Stimulated activated CD4-positive, alpha-beta T cell treated with anti-CD3 and anti-CD28 coated beads, Interleukin-1b, Interleukin-23, amount 100 ng/mL, for 1 hour (primary cell): ENCODE data around the gene PTPRA.
"Not testable (repeated sequence)": the region's sequence is repeated elsewhere in the genome, so short reads cannot be mapped to it uniquely, and the experiment has no call there.

Experiments
- DNase-seq, 2 donors: peaks; one replicate each; pipeline ENCODE4 v3.0.0-alpha.2; 2020; ENCODE audit warnings: low read depth in 2 of 2

The PTPRA gene

GRCh38 chr20:2995796-2996195 lies 122.5 kb downstream of the PTPRA start:
- no peak for DNase-seq

DNA sequence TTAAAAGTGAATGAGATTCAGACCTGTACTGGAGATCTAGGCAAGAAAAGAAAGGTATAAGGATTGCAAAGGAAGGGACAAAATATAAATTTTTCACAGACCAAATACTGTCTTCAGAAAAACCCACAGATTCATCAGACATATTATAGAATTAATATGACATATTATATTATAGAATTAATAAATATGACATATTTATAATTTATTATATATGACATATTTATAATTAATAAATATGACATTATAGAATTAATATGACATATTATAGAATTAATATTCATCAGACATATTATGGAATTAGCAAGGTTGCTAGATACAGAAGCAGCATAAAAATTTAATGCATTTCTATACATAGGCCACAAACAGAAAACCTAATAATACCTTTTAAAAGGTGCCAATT lies 125.4 kb downstream of the PTPRA start:
- DNase-seq = no peak

GRCh38 chr20:3000852-3001523 lies 127.7 kb downstream of the PTPRA start:
- no peak for DNase-seq

DNA sequence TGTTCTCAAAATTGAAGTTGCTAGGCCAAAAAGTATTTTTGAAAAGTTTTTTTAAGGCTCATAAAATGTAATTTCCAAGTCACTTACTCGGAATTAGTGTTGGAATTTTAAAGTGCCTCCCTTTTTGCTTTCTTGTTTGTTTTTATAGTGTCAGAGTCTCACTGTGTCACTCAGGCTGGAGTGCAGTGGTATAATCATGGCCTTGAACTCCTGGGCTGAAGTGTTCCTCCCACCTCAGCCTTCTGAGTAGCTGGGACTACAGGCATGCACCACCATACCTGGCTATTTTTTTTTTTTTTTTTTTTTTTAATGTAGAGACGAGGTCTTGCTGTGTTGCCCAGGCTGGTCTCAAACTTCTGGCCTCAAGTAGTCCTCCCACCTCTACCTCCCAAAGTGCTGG lies 130.1 kb downstream of the PTPRA start:
- no peak for DNase-seq

DNA sequence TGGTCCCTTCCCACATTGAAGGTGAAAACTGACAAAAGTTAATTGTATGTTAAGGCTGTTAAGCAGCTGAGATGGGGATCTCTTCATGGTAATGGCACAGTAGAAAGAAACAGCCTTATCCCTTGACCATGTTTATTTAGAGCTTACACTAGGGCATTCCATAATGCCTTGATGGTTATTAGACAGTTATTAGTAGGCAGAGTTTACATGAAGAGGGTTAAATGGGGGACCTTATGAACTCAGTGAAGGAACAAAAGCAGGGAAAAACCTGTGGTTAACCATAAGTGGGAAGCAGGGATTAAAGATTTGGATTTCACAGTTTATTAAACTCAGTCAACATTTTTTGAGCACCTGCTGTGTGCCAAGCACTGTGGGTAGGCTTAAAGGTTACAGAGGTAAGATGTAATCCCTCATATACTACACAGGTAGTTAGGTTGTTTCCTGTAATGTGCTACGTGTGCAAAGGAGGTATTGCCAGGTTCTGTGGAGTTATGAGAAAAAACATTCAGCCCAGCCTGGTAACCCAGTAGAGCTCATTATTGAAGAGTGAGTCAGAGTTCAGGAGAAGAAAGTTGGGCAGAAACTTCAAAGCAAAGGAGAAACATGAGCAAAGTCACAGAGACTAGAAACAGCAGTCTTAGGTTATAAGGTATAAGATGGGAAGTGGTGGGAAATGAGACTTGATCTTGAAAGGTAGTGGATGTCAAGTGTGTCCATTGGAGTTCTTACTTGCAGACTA lies 137.9 kb downstream of the PTPRA start:
- DNase-seq = no peak

DNA sequence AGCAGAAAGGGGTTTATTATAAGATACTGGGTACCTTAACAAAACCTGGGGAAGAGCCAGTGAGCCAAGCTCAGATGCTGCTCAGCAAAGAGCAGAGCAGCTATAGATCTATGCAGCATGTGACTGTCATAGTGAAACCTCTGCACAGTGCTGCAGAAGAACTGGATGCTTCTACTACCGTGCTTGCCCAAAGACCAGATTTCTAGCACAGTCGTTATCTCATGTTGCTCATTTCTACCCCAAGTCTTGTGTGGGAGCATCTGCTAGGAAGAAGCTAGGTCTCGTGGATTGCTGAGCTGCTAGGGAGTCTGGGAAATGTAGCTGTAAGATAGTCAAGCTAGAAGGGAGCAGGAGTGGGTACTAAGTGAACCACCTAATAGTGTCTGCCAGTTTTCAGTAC lies 138.5 kb downstream of the PTPRA start:
- DNase-seq = no peak

DNA sequence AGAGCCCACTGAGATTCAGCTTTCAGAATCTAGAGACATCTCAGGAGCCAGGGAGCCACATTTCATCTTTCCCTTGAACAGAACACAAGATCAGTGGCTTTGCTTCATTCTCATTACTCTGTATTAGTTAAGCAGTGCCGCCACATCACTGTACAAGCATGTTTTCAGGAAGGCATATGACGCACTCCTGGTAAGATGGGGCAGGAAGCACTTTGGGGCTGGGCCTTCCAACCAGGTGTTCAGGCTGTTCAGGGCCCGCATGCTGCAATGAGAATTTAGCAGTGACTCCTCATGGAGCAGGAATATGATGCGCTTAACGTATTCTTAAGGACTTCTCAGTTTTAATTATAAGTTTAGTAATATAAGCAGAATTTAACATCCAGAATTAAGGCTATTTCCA lies 140.5 kb downstream of the PTPRA start:
- no peak for DNase-seq

- no peak for DNase-seq
Observed at GRCh38 chr20:3014179-3014578, 140.9 kb downstream of the PTPRA start.

DNA sequence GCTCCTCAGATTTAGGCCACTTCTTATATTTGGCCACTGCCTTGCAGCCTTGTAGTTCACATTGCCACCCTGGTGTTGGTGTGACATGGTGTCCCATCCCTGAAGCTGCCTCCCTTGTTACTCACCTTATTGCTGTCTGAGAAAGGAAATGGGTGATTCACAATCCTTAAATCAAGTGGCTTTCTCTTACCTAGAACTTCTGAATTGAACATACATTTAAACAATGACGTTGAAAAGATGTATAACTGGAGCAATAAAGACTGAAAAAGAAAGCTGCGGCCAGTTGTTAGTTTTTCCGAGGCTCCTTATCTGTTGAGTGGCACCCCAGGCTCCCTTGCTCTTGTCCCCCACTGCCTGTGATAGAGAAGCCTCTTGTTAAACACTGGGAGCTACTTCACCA lies 141.4 kb downstream of the PTPRA start:
- DNase-seq = no peak

GRCh38 chr20:3015302-3015701 lies 142.0 kb downstream of the PTPRA start:
- DNase-seq = not testable (repeated sequence)

- no peak for DNase-seq
Observed at GRCh38 chr20:3021327-3021726, 148.0 kb downstream of the PTPRA start.

DNA sequence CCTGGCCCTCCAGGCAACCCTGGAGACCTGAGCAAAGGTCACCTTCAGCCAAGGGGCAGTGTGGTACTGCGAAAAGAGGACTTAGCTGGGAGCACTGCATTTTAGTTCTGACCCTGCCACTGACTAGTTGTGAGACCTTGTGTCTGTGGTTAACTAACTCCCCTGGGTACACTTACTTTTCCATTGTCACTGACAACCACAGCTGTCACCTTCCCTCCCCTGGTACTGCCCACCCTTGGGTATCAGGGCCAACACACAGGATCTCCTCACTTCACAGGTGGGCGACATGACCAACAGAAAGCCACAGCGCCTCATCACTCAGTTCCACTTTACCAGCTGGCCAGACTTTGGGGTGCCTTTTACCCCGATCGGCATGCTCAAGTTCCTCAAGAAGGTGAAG lies 148.5 kb downstream of the PTPRA start:
- DNase-seq = no peak

DNA sequence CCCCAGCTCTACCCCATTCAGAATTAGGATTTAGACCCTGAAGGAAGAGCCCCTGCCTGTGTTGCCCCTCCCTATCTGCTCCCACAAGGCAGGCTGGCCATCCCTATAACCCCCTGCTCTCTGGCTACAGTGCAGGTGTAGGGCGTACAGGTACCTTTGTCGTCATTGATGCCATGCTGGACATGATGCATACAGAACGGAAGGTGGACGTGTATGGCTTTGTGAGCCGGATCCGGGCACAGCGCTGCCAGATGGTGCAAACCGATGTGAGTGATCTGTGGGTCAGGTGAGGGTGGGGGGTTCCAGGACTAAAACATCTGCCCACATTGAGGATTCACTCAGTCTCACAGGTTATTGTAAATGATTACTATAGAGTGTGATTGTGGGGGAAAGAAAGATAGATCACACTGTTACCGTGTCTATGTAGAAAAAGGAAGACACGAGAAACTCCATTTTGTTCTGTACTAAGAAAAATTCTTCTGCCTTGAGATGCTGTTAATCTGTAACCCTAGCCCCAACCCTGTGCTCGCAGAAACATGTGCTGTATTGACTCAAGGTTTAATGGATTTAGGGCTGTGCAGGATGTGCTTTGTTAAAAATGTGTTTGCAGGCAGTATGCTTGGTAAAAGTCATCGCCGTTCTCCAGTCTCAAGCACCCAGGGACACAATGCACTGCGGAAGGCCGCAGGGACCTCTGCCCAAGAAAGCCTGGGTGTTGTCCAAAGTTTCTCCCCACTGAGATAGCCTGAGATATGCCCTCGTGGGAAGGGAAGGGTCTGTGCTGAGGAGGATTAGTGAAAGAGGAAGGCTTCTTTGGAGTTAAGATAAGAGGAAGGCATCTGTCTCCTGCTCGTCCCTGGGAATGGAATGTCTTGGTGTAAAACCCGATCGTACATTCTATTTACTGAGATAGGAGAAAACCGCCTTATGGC lies 149.5 kb downstream of the PTPRA start:
- not testable (repeated sequence) for DNase-seq

DNA sequence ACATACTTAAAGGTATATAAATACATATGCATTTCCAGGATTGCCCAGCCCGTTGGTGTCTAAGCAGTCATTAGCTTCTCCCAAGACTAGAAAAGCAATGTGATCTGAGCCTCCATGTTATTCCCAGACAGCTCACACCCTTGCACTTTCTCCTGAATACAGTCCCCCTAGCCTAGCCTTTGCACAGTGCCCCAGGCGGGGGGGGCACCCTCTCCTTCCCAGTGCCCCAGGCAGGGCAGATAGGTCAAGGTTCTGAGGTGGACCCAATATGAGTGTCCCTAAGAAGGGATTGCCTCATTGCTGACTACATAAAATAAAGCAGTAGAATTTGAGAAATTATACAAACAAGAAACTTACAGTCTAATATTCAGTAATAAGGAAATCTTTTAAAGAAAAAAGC lies 154.7 kb downstream of the PTPRA start:
- DNase-seq = no peak

DNA sequence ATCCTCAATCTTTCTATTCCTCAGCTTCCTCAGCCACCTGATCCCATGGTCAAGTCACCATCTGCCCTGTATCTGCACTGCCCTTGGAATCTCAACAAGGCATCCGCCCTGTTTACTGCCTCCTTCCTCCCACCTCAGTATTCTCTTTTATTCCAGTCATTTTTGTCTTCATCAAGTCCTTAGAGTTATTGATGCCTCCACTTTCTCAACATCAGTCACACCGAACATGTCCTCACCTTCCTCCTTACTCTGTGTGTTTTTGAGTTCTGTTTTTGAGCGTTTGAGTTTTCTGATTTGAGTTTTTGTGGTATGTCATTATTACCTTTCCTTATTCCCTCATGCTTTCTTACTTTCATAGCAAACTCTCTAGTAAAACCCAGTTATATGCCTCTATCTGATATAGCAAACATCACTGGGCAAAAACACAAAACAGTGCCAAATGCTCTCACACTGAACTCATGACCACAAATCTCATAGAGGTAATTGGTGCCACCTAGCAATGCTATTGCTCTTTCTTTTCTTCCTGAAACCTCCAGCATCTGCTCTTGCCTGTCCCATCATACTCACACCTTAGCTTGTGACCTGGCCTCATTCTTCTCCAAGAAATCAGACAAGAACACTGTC lies 158.4 kb downstream of the PTPRA start:
- no peak for DNase-seq

DNA sequence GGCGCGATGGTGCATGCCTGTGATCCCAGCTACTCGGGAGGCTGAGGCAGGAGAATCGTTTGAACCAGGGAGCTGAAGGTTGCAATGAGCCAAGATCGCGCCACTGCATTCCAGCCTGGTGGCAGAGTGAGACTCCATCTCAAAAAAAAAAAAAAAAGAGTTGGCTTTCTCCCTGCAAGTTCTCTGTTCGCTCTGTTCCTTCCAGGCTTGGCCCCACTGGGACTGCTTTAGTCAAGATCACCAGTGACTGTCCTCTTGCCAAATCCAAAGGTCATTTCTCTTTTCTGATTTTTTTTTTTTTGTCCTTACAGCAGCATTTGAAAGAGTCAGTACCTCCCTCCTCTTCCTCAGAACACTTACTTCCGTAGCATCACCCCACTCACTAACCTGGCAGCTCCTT lies 159.3 kb downstream of the PTPRA start:
- no peak for DNase-seq

GRCh38 chr20:3037654-3038053 lies 164.4 kb downstream of the PTPRA start:
- DNase-seq = no peak

- no peak for DNase-seq
Observed at GRCh38 chr20:3038454-3038853, 165.2 kb downstream of the PTPRA start.

- no peak for DNase-seq
Observed at GRCh38 chr20:3039426-3039825, 166.1 kb downstream of the PTPRA start.

GRCh38 chr20:3040086-3040485 lies 166.8 kb downstream of the PTPRA start:
- no peak for DNase-seq

DNA sequence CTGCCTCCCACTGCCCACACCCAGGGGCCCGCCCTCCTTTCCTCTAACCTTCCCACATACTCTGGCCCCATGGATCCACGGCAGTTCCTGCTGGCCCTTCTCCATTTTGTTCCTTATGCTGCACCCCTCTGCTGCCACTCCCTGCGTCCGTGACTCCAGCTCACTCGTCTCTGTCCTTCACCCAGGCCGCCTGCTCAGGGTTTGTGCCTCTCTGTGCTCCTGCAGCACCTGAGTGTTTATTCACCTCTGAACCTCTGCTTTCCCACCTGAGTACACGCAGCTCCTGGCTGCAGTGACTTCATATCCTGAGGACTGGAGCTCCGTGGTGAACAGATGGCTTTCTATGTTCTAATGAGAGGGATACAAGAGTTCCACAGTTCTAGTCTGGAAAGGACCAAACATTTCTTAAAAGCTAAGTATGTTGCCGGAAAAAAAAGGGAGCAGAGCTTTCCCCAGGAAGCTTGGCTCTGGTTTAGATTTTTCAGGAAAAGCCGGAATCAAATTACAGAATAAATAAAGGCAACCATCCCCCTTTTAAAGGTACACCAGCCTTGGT lies 168.7 kb downstream of the PTPRA start:
- no peak for DNase-seq

DNA sequence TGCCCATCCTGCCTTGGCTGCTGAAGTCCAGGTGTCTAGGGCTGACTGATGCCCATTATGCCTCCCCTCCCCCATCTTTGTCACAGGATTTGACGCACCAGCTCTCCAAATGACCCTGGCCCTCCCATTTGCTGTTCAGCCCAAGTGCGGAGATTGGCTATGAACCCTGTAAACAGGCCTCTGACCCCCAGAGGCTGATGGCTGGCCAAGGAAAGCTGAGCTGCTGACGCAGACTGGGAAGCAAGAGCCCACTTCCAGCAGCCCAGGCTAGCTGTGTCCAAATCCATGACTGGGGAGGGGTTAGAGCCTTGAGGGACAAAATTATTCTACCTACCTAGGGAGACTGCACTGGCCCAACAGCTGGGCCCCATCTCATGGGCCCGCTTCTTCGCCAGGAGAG lies 169.3 kb downstream of the PTPRA start:
- no peak for DNase-seq
